Panc1 (cell line): ENCODE data around the gene TEX54. TPM values are rescaled to one million over a fixed set of nuclear protein-coding genes. Genes with fewer than 3 reads are reported as not detected.

Experiments used
- ATAC-seq: fragments of 200-7000 bp; cut with Tn5 transposase; 2 replicates; pipeline ENCODE4 v1.9.1; 2020; ENCODE audit warnings: mild to moderate bottlenecking, moderate library complexity
- BruUV-seq: library from RNA; stranded (reverse); fragments of 400-500 nt; replicated peaks from 2 replicates; lab custom pipeline; 2021; lab: Mats Ljungman, UMichigan
- CTCF ChIA-PET: fragments of 300-600 bp; sonication (Branson Sonifier 250); formaldehyde crosslinking; loops from one replicate; lab custom pipeline; 2022; ENCODE audit warnings: antibody characterized with exemption; lab: Charles Lee
- POLR2A ChIA-PET: fragments of 300-600 bp; sonication (Branson Sonifier 250); formaldehyde crosslinking; loops from one replicate; lab custom pipeline; 2022; ENCODE audit warnings: antibody characterized with exemption; lab: Charles Lee
- DNase-seq: peaks from one replicate; pipeline ENCODE4 v3.0.0-alpha.2; 2010; ENCODE audit warnings: low read depth, low spot score
- H3K27ac ChIP-seq: 2 replicates; pipeline ENCODE4 v1.5.1; 2011; ENCODE audit warnings: mild to moderate bottlenecking, low read length, inconsistent platforms
- H3K27me3 ChIP-seq: fragments of 200-500 bp; sonication (Bioruptor generic); 2 replicates; pipeline ENCODE4 v1.6.0; 2014; ENCODE audit warnings: low read length, inconsistent platforms; ENCODE audit not compliant: control insufficient read depth, insufficient read depth
- H3K36me3 ChIP-seq: fragments of 200-500 bp; sonication (Bioruptor generic); 2 replicates; pipeline ENCODE4 v1.5.1; 2014; ENCODE audit warnings: inconsistent platforms, mild to moderate bottlenecking, low read length, moderate library complexity; ENCODE audit not compliant: control insufficient read depth, insufficient read depth
- H3K4me1 ChIP-seq: 2 replicates; pipeline ENCODE4 v1.5.1; 2011; ENCODE audit warnings: inconsistent platforms, mild to moderate bottlenecking, low read length, moderate library complexity; ENCODE audit not compliant: control insufficient read depth, insufficient read depth
- H3K4me3 ChIP-seq, 2 experiments: 2 replicates each; pipeline ENCODE4 v1.5.1; 2011 to 2012; ENCODE audit warnings: low read depth in 2 of 2, low read length in 2 of 2, mild to moderate bottlenecking in 2 of 2, inconsistent platforms in 1 of 2, moderate library complexity in 1 of 2
- H3K9me3 ChIP-seq: fragments of 200-500 bp; sonication (Bioruptor generic); 2 replicates; pipeline ENCODE4 v1.5.1; 2014; ENCODE audit warnings: low read depth, mild to moderate bottlenecking, inconsistent platforms, low read length, moderate library complexity; ENCODE audit not compliant: control insufficient read depth, insufficient read depth
- CTCF ChIP-seq: fragments of 450-650 bp; IDR thresholded peaks from 2 replicates; pipeline ENCODE4 v1.5.1; 2017; ENCODE audit warnings: mild to moderate bottlenecking
- POLR2AphosphoS5 ChIP-seq: IDR thresholded peaks from 2 replicates; pipeline ENCODE4 v1.6.1; 2012; ENCODE audit warnings: mild to moderate bottlenecking, low read depth, low read length, moderate library complexity
- SIN3A ChIP-seq: IDR thresholded peaks from 2 replicates; pipeline ENCODE4 v1.6.1; 2012; ENCODE audit warnings: low read depth, mild to moderate bottlenecking, low read length, moderate library complexity, borderline replicate concordance; ENCODE audit not compliant: insufficient read depth
- TCF7L2 ChIP-seq: IDR thresholded peaks from 2 replicates; pipeline ENCODE4 v1.6.1; 2011; ENCODE audit warnings: mild to moderate bottlenecking, low read depth, low read length, inconsistent platforms
- in situ Hi-C: cut with HindIII; loops from 2 replicates; pipeline ENCODE4 v1.10.0; 2016; ENCODE audit warnings: low sequenced_read_pairs, low pct_unique_long_range_greater_than_20kb
- intact Hi-C: fragments of 100-400 bp; cut with micrococcal nuclease; formaldehyde crosslinking; loops from one replicate; pipeline ENCODE4 v1.10.0; 2022; ENCODE audit not compliant: unreplicated experiment
- total RNA-seq: library from RNA; stranded (reverse); gene quantifications from one replicate; pipeline ENCODE4 v1.2.1, GENCODE V29; 2021; ENCODE audit not compliant: unreplicated experiment
- TF ChIP-seq, protein P1 (sequence below), 2 experiments: IDR thresholded peaks; 2 replicates each; pipeline ENCODE4 v1.6.1; 2011 to 2012; ENCODE audit warnings: low read depth in 2 of 2, control low read depth in 1 of 2, low read length in 1 of 2, mild to moderate bottlenecking in 1 of 2, moderate library complexity in 1 of 2; ENCODE audit not compliant: insufficient read depth in 1 of 2

TEX54 gene
- total RNA-seq, 1 experiment from 2014 or later = not detected

GRCh38 chr11:62881579-62882430 lies 49.2 kb upstream of the TEX54 start:
- CTCF ChIA-PET = interaction anchor here (0.7 kb wide), 1 partner anchor 263 kb away, joined by 3 read pairs; no protein-coding TSS in a partner anchor
- peak; percentile 60; the same call in 1 of the 2 replicates for ATAC-seq
- peak; percentile 81 for DNase-seq
- Histone ChIP-seq H3K9me3 (no peaks in the 10 kb centered on the region), H3K4me1 (peaks cover 36% of the 10 kb centered on the region), H3K36me3 (peaks cover 34% of the 10 kb centered on the region), H3K27me3 (no peaks in the 10 kb centered on the region), H3K27ac (peak overlapping the region; percentile 99), H3K4me3 (peak overlapping the region; percentile 76 to 86)
- POLR2A ChIA-PET = interaction anchor here (0.5 to 2.0 kb wide), 5 partner anchors 25 to 365 kb away, joined by 3 to 8 read pairs (median 3); no protein-coding TSS in a partner anchor
- TF ChIP-seq TCF7L2 (peak; percentile 79), CTCF (peak; percentile 34), SIN3A (no peak), POLR2AphosphoS5 (no peak; the same call in 1 of the 2 replicates)
- TF ChIP-seq, protein P1, sequence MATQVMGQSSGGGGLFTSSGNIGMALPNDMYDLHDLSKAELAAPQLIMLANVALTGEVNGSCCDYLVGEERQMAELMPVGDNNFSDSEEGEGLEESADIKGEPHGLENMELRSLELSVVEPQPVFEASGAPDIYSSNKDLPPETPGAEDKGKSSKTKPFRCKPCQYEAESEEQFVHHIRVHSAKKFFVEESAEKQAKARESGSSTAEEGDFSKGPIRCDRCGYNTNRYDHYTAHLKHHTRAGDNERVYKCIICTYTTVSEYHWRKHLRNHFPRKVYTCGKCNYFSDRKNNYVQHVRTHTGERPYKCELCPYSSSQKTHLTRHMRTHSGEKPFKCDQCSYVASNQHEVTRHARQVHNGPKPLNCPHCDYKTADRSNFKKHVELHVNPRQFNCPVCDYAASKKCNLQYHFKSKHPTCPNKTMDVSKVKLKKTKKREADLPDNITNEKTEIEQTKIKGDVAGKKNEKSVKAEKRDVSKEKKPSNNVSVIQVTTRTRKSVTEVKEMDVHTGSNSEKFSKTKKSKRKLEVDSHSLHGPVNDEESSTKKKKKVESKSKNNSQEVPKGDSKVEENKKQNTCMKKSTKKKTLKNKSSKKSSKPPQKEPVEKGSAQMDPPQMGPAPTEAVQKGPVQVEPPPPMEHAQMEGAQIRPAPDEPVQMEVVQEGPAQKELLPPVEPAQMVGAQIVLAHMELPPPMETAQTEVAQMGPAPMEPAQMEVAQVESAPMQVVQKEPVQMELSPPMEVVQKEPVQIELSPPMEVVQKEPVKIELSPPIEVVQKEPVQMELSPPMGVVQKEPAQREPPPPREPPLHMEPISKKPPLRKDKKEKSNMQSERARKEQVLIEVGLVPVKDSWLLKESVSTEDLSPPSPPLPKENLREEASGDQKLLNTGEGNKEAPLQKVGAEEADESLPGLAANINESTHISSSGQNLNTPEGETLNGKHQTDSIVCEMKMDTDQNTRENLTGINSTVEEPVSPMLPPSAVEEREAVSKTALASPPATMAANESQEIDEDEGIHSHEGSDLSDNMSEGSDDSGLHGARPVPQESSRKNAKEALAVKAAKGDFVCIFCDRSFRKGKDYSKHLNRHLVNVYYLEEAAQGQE (IDR thresholded peaks at IDR 0.05; ENCODE audit: insufficient read depth in 1 of 2, low read depth in 2 of 2, low read length in 1 of 2) = no peak
- in situ Hi-C loops = no loop called here
- no TSS peak for BruUV-seq
- intact Hi-C loops = no loop called here

DNA sequence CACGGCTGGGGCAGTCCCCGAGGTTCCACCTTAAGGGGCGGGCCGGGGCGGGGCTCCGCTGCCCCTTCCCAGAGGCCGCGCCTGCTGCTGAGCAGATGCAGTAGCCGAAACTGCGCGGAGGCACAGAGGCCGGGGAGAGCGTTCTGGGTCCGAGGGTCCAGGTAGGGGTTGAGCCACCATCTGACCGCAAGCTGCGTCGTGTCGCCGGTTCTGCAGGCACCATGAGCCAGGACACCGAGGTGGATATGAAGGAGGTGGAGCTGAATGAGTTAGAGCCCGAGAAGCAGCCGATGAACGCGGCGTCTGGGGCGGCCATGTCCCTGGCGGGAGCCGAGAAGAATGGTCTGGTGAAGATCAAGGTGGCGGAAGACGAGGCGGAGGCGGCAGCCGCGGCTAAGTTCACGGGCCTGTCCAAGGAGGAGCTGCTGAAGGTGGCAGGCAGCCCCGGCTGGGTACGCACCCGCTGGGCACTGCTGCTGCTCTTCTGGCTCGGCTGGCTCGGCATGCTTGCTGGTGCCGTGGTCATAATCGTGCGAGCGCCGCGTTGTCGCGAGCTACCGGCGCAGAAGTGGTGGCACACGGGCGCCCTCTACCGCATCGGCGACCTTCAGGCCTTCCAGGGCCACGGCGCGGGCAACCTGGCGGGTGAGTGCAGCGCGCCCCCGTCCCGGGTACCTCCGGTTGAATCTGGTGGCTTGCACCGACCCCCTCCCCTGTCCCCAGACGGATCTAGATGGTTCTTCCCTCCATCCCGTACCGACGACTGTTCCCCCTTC lies 48.4 kb upstream of the TEX54 start, which contains the start of gene SLC3A2:
Gene SLC3A2 (plus strand): TSS at position 94 of the 776 bp plus-strand sequence. CDS start 128 bp downstream, at position 222.
- peak; percentile 87 for TF ChIP-seq TCF7L2
- TF ChIP-seq, protein P1 (IDR thresholded peaks at IDR 0.05; ENCODE audit: insufficient read depth in 1 of 2, low read depth in 2 of 2, low read length in 1 of 2) = 0 out of 4 replicates have a peak, but pooled peaks of 1 of the 2 experiments have one; percentile 41
- peak; percentile 84; the same call in 1 of the 2 replicates for TF ChIP-seq SIN3A
- peak; percentile 92 for TF ChIP-seq CTCF
- peak; percentile 97 for TF ChIP-seq POLR2AphosphoS5
- peaks cover 36% of the 10 kb centered on the region for H3K4me1 ChIP-seq
- H3K27ac ChIP-seq = peak within 1 kb of the TSS; percentile 99
- no peaks in the 10 kb centered on the region for H3K27me3 ChIP-seq
- TSS peak; percentile 95 for BruUV-seq
- H3K36me3 ChIP-seq = peaks cover 32% of the 10 kb centered on the region
- peak; percentile 94 for ATAC-seq
- in situ Hi-C loops (no loop called here), intact Hi-C loops (no loop called here)
- peak; percentile 54 for DNase-seq
- H3K4me3 ChIP-seq = peak within 1 kb of the TSS; percentile 76 to 86
- no peaks in the 10 kb centered on the region for H3K9me3 ChIP-seq
- ChIA-PET POLR2A (interaction anchor here (0.5 to 2.0 kb wide), 5 partner anchors 25 to 366 kb away, joined by 3 to 8 read pairs (median 3); no protein-coding TSS in a partner anchor), CTCF (interaction anchor here (0.6 to 0.9 kb wide), 3 partner anchors 30 to 264 kb away, joined by 3 to 6 read pairs (median 4); no protein-coding TSS in a partner anchor)
